MCF 10A (cell line): ENCODE data around the gene MYO16. TPM values are rescaled to one million over a fixed set of nuclear protein-coding genes. Genes with fewer than 3 reads are reported as not detected.

Source experiments
- BruUV-seq: library from RNA; stranded (reverse); fragments of 400-500 nt; replicated peaks from 2 replicates; lab custom pipeline; 2021; lab: Mats Ljungman, UMichigan
- CTCF ChIA-PET: fragments of 300-600 bp; sonication (Branson Sonifier 250); formaldehyde crosslinking; extraction: SDS; loops from one replicate; lab custom pipeline; 2021; ENCODE audit warnings: antibody characterized with exemption, inconsistent platforms; lab: Yijun Ruan, JAX
- POLR2A ChIA-PET: fragments of 300-600, 350-650 bp; sonication (Branson Sonifier 250); formaldehyde crosslinking; extraction: SDS; loops from one replicate; lab custom pipeline; 2020; ENCODE audit warnings: antibody characterized with exemption, inconsistent platforms; lab: Yijun Ruan, JAX
- DNase-seq: peaks from one replicate; pipeline ENCODE4 v3.0.0-alpha.2; 2018; ENCODE audit not compliant: unreplicated experiment
- H3K27ac Mint-ChIP-seq: one replicate; pipeline ENCODE4 v1.8.0; 2022; ENCODE audit warnings: mild to moderate bottlenecking, low read depth, mixed read lengths; ENCODE audit not compliant: unreplicated experiment
- H3K27me3 Mint-ChIP-seq: one replicate; pipeline ENCODE4 v1.8.0; 2022; ENCODE audit warnings: mixed read lengths; ENCODE audit not compliant: insufficient read depth, unreplicated experiment
- H3K36me3 Mint-ChIP-seq: one replicate; pipeline ENCODE4 v1.8.0; 2022; ENCODE audit warnings: mild to moderate bottlenecking, moderate library complexity, mixed read lengths; ENCODE audit not compliant: insufficient read depth, unreplicated experiment
- H3K4me1 Mint-ChIP-seq: one replicate; pipeline ENCODE4 v1.8.0; 2022; ENCODE audit warnings: mixed read lengths; ENCODE audit not compliant: insufficient read depth, unreplicated experiment
- H3K4me3 Mint-ChIP-seq: one replicate; pipeline ENCODE4 v1.8.0; 2022; ENCODE audit warnings: mild to moderate bottlenecking, moderate library complexity, mixed read lengths; ENCODE audit not compliant: unreplicated experiment
- H3K9me3 Mint-ChIP-seq: one replicate; pipeline ENCODE4 v1.8.0; 2022; ENCODE audit warnings: mixed read lengths; ENCODE audit not compliant: unreplicated experiment
- intact Hi-C: fragments of 100-400 bp; cut with micrococcal nuclease; formaldehyde crosslinking; loops from 2 replicates; pipeline ENCODE4 v1.14.1; 2022
- total RNA-seq: library from RNA; stranded (reverse); gene quantifications from 2 replicates; pipeline ENCODE4 v1.2.3, GENCODE V29; 2022
- TF ChIP-seq, protein P1 (sequence below): fragments of 200-600 bp; IDR thresholded peaks from one replicate; pipeline ENCODE4 v1.8.0; 2022; ENCODE audit warnings: antibody characterized with exemption, mild to moderate bottlenecking; ENCODE audit not compliant: unreplicated experiment

Gene MYO16
- total RNA-seq, 1 experiment from 2014 or later = not detected

DNA sequence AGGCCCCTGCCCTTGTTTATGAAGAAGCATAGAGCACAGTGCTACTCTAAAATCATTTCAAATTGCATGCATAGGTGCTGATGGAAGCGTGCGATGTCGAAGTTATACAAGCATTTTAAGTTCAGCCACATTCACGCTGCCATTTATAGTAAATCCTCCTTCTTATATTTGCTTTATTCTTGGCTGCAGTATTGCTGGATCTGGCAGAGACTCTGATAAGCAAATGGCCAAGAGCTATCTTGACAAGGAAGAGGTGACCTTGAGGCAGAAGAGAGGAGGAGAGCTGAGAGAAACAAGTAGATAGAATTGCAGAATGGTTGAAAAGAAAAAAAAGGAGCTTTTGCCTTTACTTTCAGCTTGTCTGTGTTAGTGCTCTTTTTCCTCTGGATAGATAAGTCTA lies 18.9 kb upstream of the MYO16 start:
- BruUV-seq = no TSS peak
- Mint-ChIP-seq H3K9me3 (no peaks in the 10 kb centered on the region), H3K27ac (no peak overlapping the region), H3K36me3 (no peaks in the 10 kb centered on the region), H3K4me1 (no peaks in the 10 kb centered on the region), H3K27me3 (peaks cover 68% of the 10 kb centered on the region), H3K4me3 (no peak overlapping the region)
- TF ChIP-seq, protein P1, sequence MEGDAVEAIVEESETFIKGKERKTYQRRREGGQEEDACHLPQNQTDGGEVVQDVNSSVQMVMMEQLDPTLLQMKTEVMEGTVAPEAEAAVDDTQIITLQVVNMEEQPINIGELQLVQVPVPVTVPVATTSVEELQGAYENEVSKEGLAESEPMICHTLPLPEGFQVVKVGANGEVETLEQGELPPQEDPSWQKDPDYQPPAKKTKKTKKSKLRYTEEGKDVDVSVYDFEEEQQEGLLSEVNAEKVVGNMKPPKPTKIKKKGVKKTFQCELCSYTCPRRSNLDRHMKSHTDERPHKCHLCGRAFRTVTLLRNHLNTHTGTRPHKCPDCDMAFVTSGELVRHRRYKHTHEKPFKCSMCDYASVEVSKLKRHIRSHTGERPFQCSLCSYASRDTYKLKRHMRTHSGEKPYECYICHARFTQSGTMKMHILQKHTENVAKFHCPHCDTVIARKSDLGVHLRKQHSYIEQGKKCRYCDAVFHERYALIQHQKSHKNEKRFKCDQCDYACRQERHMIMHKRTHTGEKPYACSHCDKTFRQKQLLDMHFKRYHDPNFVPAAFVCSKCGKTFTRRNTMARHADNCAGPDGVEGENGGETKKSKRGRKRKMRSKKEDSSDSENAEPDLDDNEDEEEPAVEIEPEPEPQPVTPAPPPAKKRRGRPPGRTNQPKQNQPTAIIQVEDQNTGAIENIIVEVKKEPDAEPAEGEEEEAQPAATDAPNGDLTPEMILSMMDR = no peak
- intact Hi-C loops = no loop called here
- CTCF ChIA-PET = interaction anchor here (0.6 to 5.2 kb wide), 14 partner anchors 10 to 515 kb away, joined by 3 to 121 read pairs (median 3); no protein-coding TSS in a partner anchor
- POLR2A ChIA-PET = no interaction called here
- no peak for DNase-seq

DNA sequence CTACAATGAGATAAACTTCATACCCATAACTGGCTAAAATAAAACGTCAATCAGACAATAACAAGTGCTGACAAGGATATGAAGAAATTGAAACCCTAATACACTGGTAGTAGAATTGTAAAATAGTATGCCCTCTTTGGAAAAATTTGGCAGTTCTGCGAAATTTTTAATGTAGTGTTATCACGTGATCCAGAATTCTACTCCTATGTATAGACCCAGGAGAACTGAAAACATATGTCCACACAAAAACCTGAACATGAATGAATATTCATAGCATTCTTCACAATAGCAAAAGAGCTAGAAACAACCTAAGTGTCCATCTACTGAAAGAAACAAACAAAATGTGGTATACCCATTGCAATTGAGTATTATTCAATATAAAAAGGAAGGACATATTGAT lies 14.2 kb upstream of the MYO16 start:
- DNase-seq = no peak
- H3K4me1 Mint-ChIP-seq = no peaks in the 10 kb centered on the region
- no peaks in the 10 kb centered on the region for H3K36me3 Mint-ChIP-seq
- intact Hi-C loops = no loop called here
- peaks cover 98% of the 10 kb centered on the region for H3K27me3 Mint-ChIP-seq
- no peaks in the 10 kb centered on the region for H3K9me3 Mint-ChIP-seq
- TF ChIP-seq, protein P1 = no peak
- ChIA-PET CTCF (no interaction called here), POLR2A (no interaction called here)
- no peak overlapping the region for H3K4me3 Mint-ChIP-seq
- no TSS peak for BruUV-seq
- no peak overlapping the region for H3K27ac Mint-ChIP-seq

DNA sequence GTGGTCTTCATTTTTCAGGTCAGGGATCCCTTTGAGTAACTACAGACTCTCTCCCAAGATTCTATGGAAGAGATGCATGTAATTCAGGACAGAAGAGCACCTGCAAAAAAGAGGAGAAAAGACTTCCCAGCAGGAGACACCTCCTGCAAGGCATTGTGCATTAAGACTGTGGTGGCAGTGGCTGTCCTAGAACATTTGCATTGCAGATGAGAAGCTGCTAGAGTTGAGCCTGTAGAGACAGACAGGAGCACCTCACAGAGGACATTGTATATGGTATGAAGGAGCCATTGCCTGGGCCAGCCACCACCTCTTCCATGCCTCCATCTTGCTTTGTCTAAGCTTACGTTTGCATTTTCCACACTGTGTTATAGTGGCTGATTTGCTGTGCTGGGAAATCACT lies 11.2 kb upstream of the MYO16 start:
- CTCF ChIA-PET = no interaction called here

DNA sequence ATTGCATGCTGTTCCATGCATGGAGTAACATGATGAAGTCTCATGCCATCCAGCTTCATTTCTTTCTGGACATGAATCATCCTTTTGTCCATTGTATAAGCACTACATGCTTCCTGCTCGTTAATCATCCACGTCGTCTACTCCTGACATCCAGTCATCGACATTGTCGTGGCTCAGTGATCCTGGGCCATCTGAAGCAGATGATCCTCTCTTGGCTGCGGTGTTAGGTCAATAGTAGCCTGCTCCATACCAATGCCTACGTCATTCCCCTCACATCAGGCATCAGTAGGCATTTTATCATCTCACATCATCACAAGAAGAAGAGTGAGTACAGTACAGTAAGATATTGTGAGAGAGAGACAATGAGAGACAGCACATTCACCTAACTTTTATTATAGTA lies 7.9 kb upstream of the MYO16 start:
- POLR2A ChIA-PET = no interaction called here
- BruUV-seq = no TSS peak
- CTCF ChIA-PET = interaction anchor here (0.9 kb wide), 1 partner anchor 11 kb away, joined by 5 read pairs; no protein-coding TSS in a partner anchor
- Mint-ChIP-seq H3K27ac (no peak overlapping the region), H3K27me3 (peaks cover 79% of the 10 kb centered on the region), H3K9me3 (no peaks in the 10 kb centered on the region), H3K4me3 (no peak overlapping the region), H3K4me1 (no peaks in the 10 kb centered on the region), H3K36me3 (no peaks in the 10 kb centered on the region)
- TF ChIP-seq, protein P1 = no peak
- intact Hi-C loops = no loop called here
- DNase-seq = no peak

More for the DNA sequence above, 11.2 kb upstream of the MYO16 start:
- H3K36me3 Mint-ChIP-seq = no peaks in the 10 kb centered on the region
- DNase-seq = no peak
- H3K4me3 Mint-ChIP-seq = no peak overlapping the region
- POLR2A ChIA-PET = no interaction called here
- no peaks in the 10 kb centered on the region for H3K9me3 Mint-ChIP-seq
- H3K4me1 Mint-ChIP-seq = no peaks in the 10 kb centered on the region
- intact Hi-C loops = no loop called here
- H3K27me3 Mint-ChIP-seq = peaks cover 98% of the 10 kb centered on the region
- BruUV-seq = no TSS peak
- TF ChIP-seq, protein P1 = no peak
- no peak overlapping the region for H3K27ac Mint-ChIP-seq
